WTC11 (cell line): Measurements from ENCODE around the gene PARVB. TPM values are rescaled to one million over a fixed set of nuclear protein-coding genes. Genes with fewer than 3 reads are reported as not detected.

Source experiments
- ATAC-seq: fragments of 200-7000 bp; cut with Tn5 transposase; 2 replicates; pipeline ENCODE4 v1.10.0; 2021; ENCODE audit warnings: mild to moderate bottlenecking, moderate library complexity
- CTCF ChIA-PET: fragments of 300-600 bp; sonication (Branson Sonifier 250); formaldehyde crosslinking; loops from one replicate; lab custom pipeline; 2021; ENCODE audit warnings: antibody characterized with exemption; lab: Charles Lee
- POLR2A ChIA-PET: fragments of 350-600 bp; sonication (Branson Sonifier 250); formaldehyde crosslinking; loops from one replicate; lab custom pipeline; 2021; ENCODE audit warnings: antibody characterized with exemption; lab: Charles Lee
- DNase-seq: peaks from one replicate; pipeline ENCODE4 v3.0.0; 2021; ENCODE audit warnings: low spot score
- H3K27ac Mint-ChIP-seq: 2 replicates; pipeline ENCODE4 v1.8.0; 2021; ENCODE audit warnings: mixed read lengths
- H3K27me3 Mint-ChIP-seq: 2 replicates; pipeline ENCODE4 v1.8.0; 2021; ENCODE audit warnings: low read depth, mild to moderate bottlenecking, moderate library complexity, mixed read lengths
- H3K36me3 Mint-ChIP-seq: 2 replicates; pipeline ENCODE4 v1.8.0; 2021; ENCODE audit warnings: mixed read lengths
- H3K4me1 Mint-ChIP-seq: 2 replicates; pipeline ENCODE4 v1.8.0; 2022; ENCODE audit warnings: mixed read lengths
- H3K4me3 Mint-ChIP-seq: 2 replicates; pipeline ENCODE4 v1.8.0; 2021; ENCODE audit warnings: mild to moderate bottlenecking, moderate library complexity, mixed read lengths
- H3K9me3 Mint-ChIP-seq: 2 replicates; pipeline ENCODE4 v1.8.0; 2021; ENCODE audit warnings: mixed read lengths
- CBFB ChIP-seq: sonication (generic); formaldehyde crosslinking; IDR thresholded peaks from 2 replicates; pipeline ENCODE4 v1.8.1; 2022; ENCODE audit warnings: mild to moderate bottlenecking, low read depth, missing genetic modification reagents
- ESRRA ChIP-seq: sonication (generic); formaldehyde crosslinking; IDR thresholded peaks from 2 replicates; pipeline ENCODE4 v1.8.1; 2022; ENCODE audit warnings: mild to moderate bottlenecking, missing genetic modification reagents, borderline replicate concordance
- FOXK1 ChIP-seq: sonication (generic); formaldehyde crosslinking; IDR thresholded peaks from 2 replicates; pipeline ENCODE4 v1.8.0; 2022; ENCODE audit warnings: mild to moderate bottlenecking, moderate library complexity, missing genetic modification reagents
- HMGA2 ChIP-seq: fragments of 250-450 bp; sonication (Bioruptor Pico); IDR thresholded peaks from 2 replicates; pipeline ENCODE4 v1.4.0; 2021; ENCODE audit warnings: mild to moderate bottlenecking, moderate library complexity
- JAZF1 ChIP-seq: fragments of 250-450 bp; sonication (Bioruptor Pico); IDR thresholded peaks from 2 replicates; pipeline ENCODE4 v1.9.0; 2021; ENCODE audit warnings: moderate library complexity, mild to moderate bottlenecking, inconsistent platforms
- NFE2L1 ChIP-seq: sonication (generic); formaldehyde crosslinking; IDR thresholded peaks from 2 replicates; pipeline ENCODE4 v1.8.1; 2023; ENCODE audit warnings: missing genetic modification reagents
- NR3C1 ChIP-seq: sonication (generic); formaldehyde crosslinking; conservative IDR thresholded peaks from 2 replicates; pipeline ENCODE4 v1.8.1; 2023; ENCODE audit warnings: low read depth, mild to moderate bottlenecking, missing genetic modification reagents
- OVOL2 ChIP-seq: fragments of 250-450 bp; sonication (Bioruptor Pico); IDR thresholded peaks from 2 replicates; pipeline ENCODE4 v1.9.0; 2021; ENCODE audit warnings: mild to moderate bottlenecking, borderline replicate concordance
- RELA ChIP-seq: sonication (generic); formaldehyde crosslinking; IDR thresholded peaks from 2 replicates; pipeline ENCODE4 v1.8.1; 2022; ENCODE audit warnings: missing genetic modification reagents, mild to moderate bottlenecking, borderline replicate concordance
- SMAD4 ChIP-seq: sonication (generic); formaldehyde crosslinking; IDR thresholded peaks from 2 replicates; pipeline ENCODE4 v1.8.0; 2022; ENCODE audit warnings: mild to moderate bottlenecking, missing genetic modification reagents
- TEAD1 ChIP-seq: sonication (generic); formaldehyde crosslinking; IDR thresholded peaks from 2 replicates; pipeline ENCODE4 v1.8.0; 2022; ENCODE audit warnings: mild to moderate bottlenecking, missing genetic modification reagents
- total RNA-seq: library from RNA; stranded (reverse); gene quantifications from 3 replicates; pipeline ENCODE4 v1.2.3, GENCODE V29; 2021
- TF ChIP-seq, protein P1 (sequence below): sonication (generic); formaldehyde crosslinking; IDR thresholded peaks from 2 replicates; pipeline ENCODE4 v1.8.1; 2023; ENCODE audit warnings: mild to moderate bottlenecking, missing genetic modification reagents
- TF ChIP-seq, protein P2 (sequence below): fragments of 250-450 bp; sonication (Bioruptor Pico); IDR thresholded peaks from 2 replicates; pipeline ENCODE4 v2.1.2; 2022; ENCODE audit warnings: mild to moderate bottlenecking, moderate library complexity
- TF ChIP-seq, protein P3 (sequence below): sonication (generic); formaldehyde crosslinking; IDR thresholded peaks from 2 replicates; pipeline ENCODE4 v1.8.0; 2022; ENCODE audit warnings: mild to moderate bottlenecking, missing genetic modification reagents
- TF ChIP-seq, protein P4 (sequence below): fragments of 250-450 bp; sonication (Bioruptor Pico); IDR thresholded peaks from 2 replicates; pipeline ENCODE4 v1.9.0; 2021; ENCODE audit warnings: moderate library complexity, mild to moderate bottlenecking, inconsistent platforms, borderline replicate concordance
- TF ChIP-seq, protein P5 (sequence below): sonication (generic); formaldehyde crosslinking; IDR thresholded peaks from 2 replicates; pipeline ENCODE4 v1.8.0; 2022; ENCODE audit warnings: mild to moderate bottlenecking, missing genetic modification reagents
- TF ChIP-seq, protein P6 (sequence below): sonication (generic); formaldehyde crosslinking; IDR thresholded peaks from 2 replicates; pipeline ENCODE4 v1.8.1; 2023; ENCODE audit warnings: mild to moderate bottlenecking, missing genetic modification reagents, borderline replicate concordance
- TF ChIP-seq, protein P7 (sequence below): sonication (generic); formaldehyde crosslinking; IDR thresholded peaks from 2 replicates; pipeline ENCODE4 v1.8.0; 2023; ENCODE audit warnings: mild to moderate bottlenecking, missing genetic modification reagents
- TF ChIP-seq, protein P8 (sequence below): fragments of 200-600 bp; IDR thresholded peaks from 2 replicates; pipeline ENCODE4 v1.8.0; 2022; ENCODE audit warnings: antibody characterized with exemption
- TF ChIP-seq, protein P9 (sequence below): sonication (generic); formaldehyde crosslinking; IDR thresholded peaks from 2 replicates; pipeline ENCODE4 v1.8.0; 2022; ENCODE audit warnings: mild to moderate bottlenecking, missing genetic modification reagents

Gene PARVB
- total RNA-seq, 1 experiment from 2014 or later = 3.3 TPM

DNA sequence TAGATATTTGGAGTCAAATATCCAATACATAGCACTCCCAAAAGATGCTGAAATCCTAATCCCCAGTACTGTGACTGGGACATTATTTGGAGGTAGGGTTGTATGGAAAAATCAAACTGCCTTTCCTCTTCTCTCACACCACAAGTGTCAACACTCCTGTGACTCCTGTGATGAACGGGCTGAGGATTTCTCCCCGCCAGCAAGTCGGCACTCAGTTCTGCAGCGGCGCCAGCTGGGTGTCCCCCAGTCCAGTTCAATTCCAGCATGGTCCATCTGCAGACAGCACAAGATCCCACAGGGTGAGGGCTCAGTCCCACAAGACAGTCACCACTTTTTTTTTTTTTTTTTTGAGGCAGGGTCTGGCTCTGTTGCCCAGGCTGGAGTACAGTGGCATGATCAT, 4.3 kb upstream of the PARVB start:
- ChIA-PET CTCF (interaction anchor here (1.0 kb wide), 1 partner anchor 14 kb away, joined by 3 read pairs; no protein-coding TSS in a partner anchor), POLR2A (no interaction called here)
- peaks cover 4% of the 10 kb centered on the region for H3K4me1 Mint-ChIP-seq
- no peak for DNase-seq
- H3K27me3 Mint-ChIP-seq = peaks cover 4% of the 10 kb centered on the region; the same call in 1 of the 2 replicates
- no peaks in the 10 kb centered on the region for H3K36me3 Mint-ChIP-seq
- H3K9me3 Mint-ChIP-seq = no peaks in the 10 kb centered on the region
- no peak for TF ChIP-seq OVOL2 (CRISPR knock-in tag)
- no peak for TF ChIP-seq HMGA2
- TF ChIP-seq, protein P1, sequence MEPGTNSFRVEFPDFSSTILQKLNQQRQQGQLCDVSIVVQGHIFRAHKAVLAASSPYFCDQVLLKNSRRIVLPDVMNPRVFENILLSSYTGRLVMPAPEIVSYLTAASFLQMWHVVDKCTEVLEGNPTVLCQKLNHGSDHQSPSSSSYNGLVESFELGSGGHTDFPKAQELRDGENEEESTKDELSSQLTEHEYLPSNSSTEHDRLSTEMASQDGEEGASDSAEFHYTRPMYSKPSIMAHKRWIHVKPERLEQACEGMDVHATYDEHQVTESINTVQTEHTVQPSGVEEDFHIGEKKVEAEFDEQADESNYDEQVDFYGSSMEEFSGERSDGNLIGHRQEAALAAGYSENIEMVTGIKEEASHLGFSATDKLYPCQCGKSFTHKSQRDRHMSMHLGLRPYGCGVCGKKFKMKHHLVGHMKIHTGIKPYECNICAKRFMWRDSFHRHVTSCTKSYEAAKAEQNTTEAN = no peak
- TF ChIP-seq TEAD1 (CRISPR knock-in tag) = no peak
- no peak for TF ChIP-seq SMAD4 (CRISPR knock-in tag)
- TF ChIP-seq, protein P2, sequence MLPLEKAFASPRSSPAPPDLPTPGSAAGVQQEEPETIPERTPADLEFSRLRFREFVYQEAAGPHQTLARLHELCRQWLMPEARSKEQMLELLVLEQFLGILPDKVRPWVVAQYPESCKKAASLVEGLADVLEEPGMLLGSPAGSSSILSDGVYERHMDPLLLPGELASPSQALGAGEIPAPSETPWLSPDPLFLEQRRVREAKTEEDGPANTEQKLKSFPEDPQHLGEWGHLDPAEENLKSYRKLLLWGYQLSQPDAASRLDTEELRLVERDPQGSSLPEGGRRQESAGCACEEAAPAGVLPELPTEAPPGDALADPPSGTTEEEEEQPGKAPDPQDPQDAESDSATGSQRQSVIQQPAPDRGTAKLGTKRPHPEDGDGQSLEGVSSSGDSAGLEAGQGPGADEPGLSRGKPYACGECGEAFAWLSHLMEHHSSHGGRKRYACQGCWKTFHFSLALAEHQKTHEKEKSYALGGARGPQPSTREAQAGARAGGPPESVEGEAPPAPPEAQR (CRISPR knock-in tag) = no peak
- no peak for TF ChIP-seq JAZF1 (CRISPR knock-in tag)
- no peak for TF ChIP-seq NFE2L1
- TF ChIP-seq CBFB = no peak
- TF ChIP-seq NR3C1 (CRISPR knock-in tag) = no peak
- TF ChIP-seq, protein P3, sequence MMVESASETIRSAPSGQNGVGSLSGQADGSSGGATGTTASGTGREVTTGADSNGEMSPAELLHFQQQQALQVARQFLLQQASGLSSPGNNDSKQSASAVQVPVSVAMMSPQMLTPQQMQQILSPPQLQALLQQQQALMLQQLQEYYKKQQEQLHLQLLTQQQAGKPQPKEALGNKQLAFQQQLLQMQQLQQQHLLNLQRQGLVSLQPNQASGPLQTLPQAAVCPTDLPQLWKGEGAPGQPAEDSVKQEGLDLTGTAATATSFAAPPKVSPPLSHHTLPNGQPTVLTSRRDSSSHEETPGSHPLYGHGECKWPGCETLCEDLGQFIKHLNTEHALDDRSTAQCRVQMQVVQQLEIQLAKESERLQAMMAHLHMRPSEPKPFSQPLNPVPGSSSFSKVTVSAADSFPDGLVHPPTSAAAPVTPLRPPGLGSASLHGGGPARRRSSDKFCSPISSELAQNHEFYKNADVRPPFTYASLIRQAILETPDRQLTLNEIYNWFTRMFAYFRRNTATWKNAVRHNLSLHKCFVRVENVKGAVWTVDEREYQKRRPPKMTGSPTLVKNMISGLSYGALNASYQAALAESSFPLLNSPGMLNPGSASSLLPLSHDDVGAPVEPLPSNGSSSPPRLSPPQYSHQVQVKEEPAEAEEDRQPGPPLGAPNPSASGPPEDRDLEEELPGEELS (CRISPR knock-in tag) = no peak
- no peak for TF ChIP-seq RELA (CRISPR knock-in tag)
- TF ChIP-seq, protein P4, sequence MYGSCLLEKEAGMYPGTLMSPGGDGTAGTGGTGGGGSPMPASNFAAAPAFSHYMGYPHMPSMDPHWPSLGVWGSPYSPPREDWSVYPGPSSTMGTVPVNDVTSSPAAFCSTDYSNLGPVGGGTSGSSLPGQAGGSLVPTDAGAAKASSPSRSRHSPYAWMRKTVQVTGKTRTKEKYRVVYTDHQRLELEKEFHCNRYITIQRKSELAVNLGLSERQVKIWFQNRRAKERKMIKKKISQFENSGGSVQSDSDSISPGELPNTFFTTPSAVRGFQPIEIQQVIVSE = no peak
- TF ChIP-seq ESRRA (CRISPR knock-in tag) = no peak
- TF ChIP-seq, protein P5, sequence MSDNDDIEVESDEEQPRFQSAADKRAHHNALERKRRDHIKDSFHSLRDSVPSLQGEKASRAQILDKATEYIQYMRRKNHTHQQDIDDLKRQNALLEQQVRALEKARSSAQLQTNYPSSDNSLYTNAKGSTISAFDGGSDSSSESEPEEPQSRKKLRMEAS (CRISPR knock-in tag) = no peak
- TF ChIP-seq, protein P6, sequence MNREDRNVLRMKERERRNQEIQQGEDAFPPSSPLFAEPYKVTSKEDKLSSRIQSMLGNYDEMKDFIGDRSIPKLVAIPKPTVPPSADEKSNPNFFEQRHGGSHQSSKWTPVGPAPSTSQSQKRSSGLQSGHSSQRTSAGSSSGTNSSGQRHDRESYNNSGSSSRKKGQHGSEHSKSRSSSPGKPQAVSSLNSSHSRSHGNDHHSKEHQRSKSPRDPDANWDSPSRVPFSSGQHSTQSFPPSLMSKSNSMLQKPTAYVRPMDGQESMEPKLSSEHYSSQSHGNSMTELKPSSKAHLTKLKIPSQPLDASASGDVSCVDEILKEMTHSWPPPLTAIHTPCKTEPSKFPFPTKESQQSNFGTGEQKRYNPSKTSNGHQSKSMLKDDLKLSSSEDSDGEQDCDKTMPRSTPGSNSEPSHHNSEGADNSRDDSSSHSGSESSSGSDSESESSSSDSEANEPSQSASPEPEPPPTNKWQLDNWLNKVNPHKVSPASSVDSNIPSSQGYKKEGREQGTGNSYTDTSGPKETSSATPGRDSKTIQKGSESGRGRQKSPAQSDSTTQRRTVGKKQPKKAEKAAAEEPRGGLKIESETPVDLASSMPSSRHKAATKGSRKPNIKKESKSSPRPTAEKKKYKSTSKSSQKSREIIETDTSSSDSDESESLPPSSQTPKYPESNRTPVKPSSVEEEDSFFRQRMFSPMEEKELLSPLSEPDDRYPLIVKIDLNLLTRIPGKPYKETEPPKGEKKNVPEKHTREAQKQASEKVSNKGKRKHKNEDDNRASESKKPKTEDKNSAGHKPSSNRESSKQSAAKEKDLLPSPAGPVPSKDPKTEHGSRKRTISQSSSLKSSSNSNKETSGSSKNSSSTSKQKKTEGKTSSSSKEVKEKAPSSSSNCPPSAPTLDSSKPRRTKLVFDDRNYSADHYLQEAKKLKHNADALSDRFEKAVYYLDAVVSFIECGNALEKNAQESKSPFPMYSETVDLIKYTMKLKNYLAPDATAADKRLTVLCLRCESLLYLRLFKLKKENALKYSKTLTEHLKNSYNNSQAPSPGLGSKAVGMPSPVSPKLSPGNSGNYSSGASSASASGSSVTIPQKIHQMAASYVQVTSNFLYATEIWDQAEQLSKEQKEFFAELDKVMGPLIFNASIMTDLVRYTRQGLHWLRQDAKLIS (CRISPR knock-in tag) = no peak
- TF ChIP-seq, protein P7, sequence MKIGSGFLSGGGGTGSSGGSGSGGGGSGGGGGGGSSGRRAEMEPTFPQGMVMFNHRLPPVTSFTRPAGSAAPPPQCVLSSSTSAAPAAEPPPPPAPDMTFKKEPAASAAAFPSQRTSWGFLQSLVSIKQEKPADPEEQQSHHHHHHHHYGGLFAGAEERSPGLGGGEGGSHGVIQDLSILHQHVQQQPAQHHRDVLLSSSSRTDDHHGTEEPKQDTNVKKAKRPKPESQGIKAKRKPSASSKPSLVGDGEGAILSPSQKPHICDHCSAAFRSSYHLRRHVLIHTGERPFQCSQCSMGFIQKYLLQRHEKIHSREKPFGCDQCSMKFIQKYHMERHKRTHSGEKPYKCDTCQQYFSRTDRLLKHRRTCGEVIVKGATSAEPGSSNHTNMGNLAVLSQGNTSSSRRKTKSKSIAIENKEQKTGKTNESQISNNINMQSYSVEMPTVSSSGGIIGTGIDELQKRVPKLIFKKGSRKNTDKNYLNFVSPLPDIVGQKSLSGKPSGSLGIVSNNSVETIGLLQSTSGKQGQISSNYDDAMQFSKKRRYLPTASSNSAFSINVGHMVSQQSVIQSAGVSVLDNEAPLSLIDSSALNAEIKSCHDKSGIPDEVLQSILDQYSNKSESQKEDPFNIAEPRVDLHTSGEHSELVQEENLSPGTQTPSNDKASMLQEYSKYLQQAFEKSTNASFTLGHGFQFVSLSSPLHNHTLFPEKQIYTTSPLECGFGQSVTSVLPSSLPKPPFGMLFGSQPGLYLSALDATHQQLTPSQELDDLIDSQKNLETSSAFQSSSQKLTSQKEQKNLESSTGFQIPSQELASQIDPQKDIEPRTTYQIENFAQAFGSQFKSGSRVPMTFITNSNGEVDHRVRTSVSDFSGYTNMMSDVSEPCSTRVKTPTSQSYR (CRISPR knock-in tag) = no peak
- TF ChIP-seq, protein P8, sequence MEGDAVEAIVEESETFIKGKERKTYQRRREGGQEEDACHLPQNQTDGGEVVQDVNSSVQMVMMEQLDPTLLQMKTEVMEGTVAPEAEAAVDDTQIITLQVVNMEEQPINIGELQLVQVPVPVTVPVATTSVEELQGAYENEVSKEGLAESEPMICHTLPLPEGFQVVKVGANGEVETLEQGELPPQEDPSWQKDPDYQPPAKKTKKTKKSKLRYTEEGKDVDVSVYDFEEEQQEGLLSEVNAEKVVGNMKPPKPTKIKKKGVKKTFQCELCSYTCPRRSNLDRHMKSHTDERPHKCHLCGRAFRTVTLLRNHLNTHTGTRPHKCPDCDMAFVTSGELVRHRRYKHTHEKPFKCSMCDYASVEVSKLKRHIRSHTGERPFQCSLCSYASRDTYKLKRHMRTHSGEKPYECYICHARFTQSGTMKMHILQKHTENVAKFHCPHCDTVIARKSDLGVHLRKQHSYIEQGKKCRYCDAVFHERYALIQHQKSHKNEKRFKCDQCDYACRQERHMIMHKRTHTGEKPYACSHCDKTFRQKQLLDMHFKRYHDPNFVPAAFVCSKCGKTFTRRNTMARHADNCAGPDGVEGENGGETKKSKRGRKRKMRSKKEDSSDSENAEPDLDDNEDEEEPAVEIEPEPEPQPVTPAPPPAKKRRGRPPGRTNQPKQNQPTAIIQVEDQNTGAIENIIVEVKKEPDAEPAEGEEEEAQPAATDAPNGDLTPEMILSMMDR = no peak
- TF ChIP-seq, protein P9, sequence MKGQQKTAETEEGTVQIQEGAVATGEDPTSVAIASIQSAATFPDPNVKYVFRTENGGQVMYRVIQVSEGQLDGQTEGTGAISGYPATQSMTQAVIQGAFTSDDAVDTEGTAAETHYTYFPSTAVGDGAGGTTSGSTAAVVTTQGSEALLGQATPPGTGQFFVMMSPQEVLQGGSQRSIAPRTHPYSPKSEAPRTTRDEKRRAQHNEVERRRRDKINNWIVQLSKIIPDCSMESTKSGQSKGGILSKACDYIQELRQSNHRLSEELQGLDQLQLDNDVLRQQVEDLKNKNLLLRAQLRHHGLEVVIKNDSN (CRISPR knock-in tag) = no peak
- no peak for TF ChIP-seq FOXK1 (CRISPR knock-in tag)
- H3K4me3 Mint-ChIP-seq = no peak overlapping the region
- no peak for ATAC-seq
- H3K27ac Mint-ChIP-seq = no peak overlapping the region
